Endodermal cell (in vitro differentiated cells): ENCODE results near the gene ADRA2B. TPM values are rescaled to one million over a fixed set of nuclear protein-coding genes. Genes with fewer than 3 reads are reported as not detected.

Experiments used
- DNase-seq: peaks from one replicate; pipeline ENCODE4 v3.0.0-alpha.2; 2017
- H3K27ac ChIP-seq: 2 replicates; pipeline ENCODE4 v1.5.1; 2013; ENCODE audit warnings: mild to moderate bottlenecking, low read depth, low read length, moderate library complexity
- H3K27me3 ChIP-seq: 2 replicates; pipeline ENCODE4 v1.6.1; 2013; ENCODE audit warnings: mild to moderate bottlenecking, low read length, moderate library complexity; ENCODE audit not compliant: insufficient read depth, control insufficient read depth, poor library complexity, severe bottlenecking
- H3K36me3 ChIP-seq: 2 replicates; pipeline ENCODE4 v1.7.0; 2013; ENCODE audit warnings: mild to moderate bottlenecking, low read length, moderate library complexity; ENCODE audit not compliant: control insufficient read depth, insufficient read depth
- H3K4me1 ChIP-seq: one replicate; pipeline ENCODE4 v1.7.0; 2013; ENCODE audit warnings: low read length; ENCODE audit not compliant: control insufficient read depth, insufficient read depth
- H3K4me3 ChIP-seq: 2 replicates; pipeline ENCODE4 v1.5.1; 2013; ENCODE audit warnings: mild to moderate bottlenecking, low read length, moderate library complexity
- H3K9ac ChIP-seq: 2 replicates; pipeline ENCODE4 v1.6.1; 2013; ENCODE audit warnings: mild to moderate bottlenecking, low read length, moderate library complexity; ENCODE audit not compliant: poor library complexity, severe bottlenecking; ENCODE audit errors: extremely low read depth
- H3K9me3 ChIP-seq: 2 replicates; pipeline ENCODE4 v1.6.1; 2013; ENCODE audit warnings: mild to moderate bottlenecking, low read length, moderate library complexity; ENCODE audit not compliant: control insufficient read depth
- H3K27ac Mint-ChIP-seq: 2 replicates; pipeline ENCODE4 v1.8.0; 2020; ENCODE audit warnings: mixed read lengths
- H3K27me3 Mint-ChIP-seq: 2 replicates; pipeline ENCODE4 v1.8.0; 2021; ENCODE audit warnings: mild to moderate bottlenecking, mixed read lengths; ENCODE audit not compliant: insufficient read depth
- H3K36me3 Mint-ChIP-seq: 2 replicates; pipeline ENCODE4 v1.8.0; 2020; ENCODE audit warnings: low read depth, mixed read lengths
- H3K4me1 Mint-ChIP-seq: 2 replicates; pipeline ENCODE4 v1.8.0; 2020; ENCODE audit warnings: mixed read lengths
- H3K4me3 Mint-ChIP-seq: 2 replicates; pipeline ENCODE4 v1.8.0; 2020; ENCODE audit warnings: mild to moderate bottlenecking, moderate library complexity, mixed read lengths
- H3K9me3 Mint-ChIP-seq: 2 replicates; pipeline ENCODE4 v1.8.0; 2020; ENCODE audit warnings: mild to moderate bottlenecking, mixed read lengths
- WGBS, 2 experiments: methylation state at CpG; one replicate each; pipeline versions ENCODE4 v1.1.5 to v1.1.7; 2013; ENCODE audit warnings: missing lambda C conversion rate in 2 of 2, mixed read lengths in 1 of 2; ENCODE audit not compliant: insufficient coverage in 1 of 2, insufficient read length in 1 of 2; 5-methylcytosine and 5-hydroxymethylcytosine counted together
- total RNA-seq, 2 donors: library from RNA; stranded (reverse); fragmentation: NEBNext Ultra II Directional in 1 of 2; extraction: Animal tissue kit (Norgen Biotek cat#: 25700) in 1 of 2; gene quantifications; 2 replicates in 1 of 2; 3 replicates in 1 of 2; pipeline ENCODE4 v1.2.1, GENCODE V29; 2021
- TF ChIP-seq, protein P1 (sequence below): fragments of 200-600 bp; sonication (generic); conservative IDR thresholded peaks from 2 replicates; pipeline ENCODE4 v1.5.0; 2021; ENCODE audit warnings: antibody characterized with exemption, mild to moderate bottlenecking

The ADRA2B gene
- total RNA-seq, 2 donors from 2014 or later, result 2.4 to 3.8 TPM

DNA sequence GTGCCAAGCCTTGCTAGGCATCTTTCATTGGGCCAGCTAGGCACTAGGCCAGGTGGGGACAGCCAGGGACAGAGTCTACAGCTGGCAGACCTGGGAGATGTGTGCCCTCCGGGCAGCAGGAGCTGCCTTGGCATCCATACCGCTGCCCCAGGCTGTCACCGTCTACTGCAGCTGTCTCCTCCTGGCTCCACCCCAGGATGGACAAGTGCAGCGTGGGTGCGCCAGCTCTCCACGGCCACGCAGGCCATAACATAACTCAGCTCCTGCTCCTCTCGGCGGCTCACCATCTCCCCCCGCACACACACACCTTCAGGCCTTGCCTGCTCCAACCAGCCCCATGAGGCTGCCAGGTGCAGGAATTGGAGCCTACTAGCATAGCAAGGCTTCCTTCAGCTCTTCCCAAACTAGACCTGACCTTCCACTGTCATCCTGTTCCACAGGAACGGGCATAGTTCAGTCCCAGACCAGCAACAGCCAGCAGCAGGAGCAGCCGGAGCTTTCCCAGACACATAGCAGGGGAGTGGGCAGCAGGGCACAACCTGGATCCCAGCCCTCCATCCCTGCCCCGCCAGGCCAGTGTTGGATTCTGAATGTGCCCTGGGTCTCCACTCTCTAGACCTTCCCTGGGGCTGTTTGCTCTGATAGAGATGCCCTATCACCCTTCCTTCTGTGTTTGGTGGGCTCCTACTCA lies 2.5 kb upstream of the ADRA2B start:
- Mint-ChIP-seq H3K9me3 (peaks cover 3% of the 10 kb centered on the region), H3K4me3 (no peak overlapping the region), H3K27ac (no peak overlapping the region), H3K36me3 (no peaks in the 10 kb centered on the region), H3K27me3 (peaks cover 70% of the 10 kb centered on the region), H3K4me1 (no peaks in the 10 kb centered on the region)
- 90 to 92% methylated on average over 12 to 13 of the region's 13 CpGs for WGBS, 2 experiments
- TF ChIP-seq, protein P1, sequence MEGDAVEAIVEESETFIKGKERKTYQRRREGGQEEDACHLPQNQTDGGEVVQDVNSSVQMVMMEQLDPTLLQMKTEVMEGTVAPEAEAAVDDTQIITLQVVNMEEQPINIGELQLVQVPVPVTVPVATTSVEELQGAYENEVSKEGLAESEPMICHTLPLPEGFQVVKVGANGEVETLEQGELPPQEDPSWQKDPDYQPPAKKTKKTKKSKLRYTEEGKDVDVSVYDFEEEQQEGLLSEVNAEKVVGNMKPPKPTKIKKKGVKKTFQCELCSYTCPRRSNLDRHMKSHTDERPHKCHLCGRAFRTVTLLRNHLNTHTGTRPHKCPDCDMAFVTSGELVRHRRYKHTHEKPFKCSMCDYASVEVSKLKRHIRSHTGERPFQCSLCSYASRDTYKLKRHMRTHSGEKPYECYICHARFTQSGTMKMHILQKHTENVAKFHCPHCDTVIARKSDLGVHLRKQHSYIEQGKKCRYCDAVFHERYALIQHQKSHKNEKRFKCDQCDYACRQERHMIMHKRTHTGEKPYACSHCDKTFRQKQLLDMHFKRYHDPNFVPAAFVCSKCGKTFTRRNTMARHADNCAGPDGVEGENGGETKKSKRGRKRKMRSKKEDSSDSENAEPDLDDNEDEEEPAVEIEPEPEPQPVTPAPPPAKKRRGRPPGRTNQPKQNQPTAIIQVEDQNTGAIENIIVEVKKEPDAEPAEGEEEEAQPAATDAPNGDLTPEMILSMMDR, result no peak
- H3K27ac ChIP-seq, result no peak overlapping the region
- H3K9ac ChIP-seq, result no peak overlapping the region
- no peaks in the 10 kb centered on the region for H3K4me1 ChIP-seq
- H3K27me3 ChIP-seq, result peaks cover 55% of the 10 kb centered on the region
- no peak for DNase-seq
- H3K9me3 ChIP-seq, result no peaks in the 10 kb centered on the region
- H3K4me3 ChIP-seq, result no peak overlapping the region
- no peaks in the 10 kb centered on the region for H3K36me3 ChIP-seq

DNA sequence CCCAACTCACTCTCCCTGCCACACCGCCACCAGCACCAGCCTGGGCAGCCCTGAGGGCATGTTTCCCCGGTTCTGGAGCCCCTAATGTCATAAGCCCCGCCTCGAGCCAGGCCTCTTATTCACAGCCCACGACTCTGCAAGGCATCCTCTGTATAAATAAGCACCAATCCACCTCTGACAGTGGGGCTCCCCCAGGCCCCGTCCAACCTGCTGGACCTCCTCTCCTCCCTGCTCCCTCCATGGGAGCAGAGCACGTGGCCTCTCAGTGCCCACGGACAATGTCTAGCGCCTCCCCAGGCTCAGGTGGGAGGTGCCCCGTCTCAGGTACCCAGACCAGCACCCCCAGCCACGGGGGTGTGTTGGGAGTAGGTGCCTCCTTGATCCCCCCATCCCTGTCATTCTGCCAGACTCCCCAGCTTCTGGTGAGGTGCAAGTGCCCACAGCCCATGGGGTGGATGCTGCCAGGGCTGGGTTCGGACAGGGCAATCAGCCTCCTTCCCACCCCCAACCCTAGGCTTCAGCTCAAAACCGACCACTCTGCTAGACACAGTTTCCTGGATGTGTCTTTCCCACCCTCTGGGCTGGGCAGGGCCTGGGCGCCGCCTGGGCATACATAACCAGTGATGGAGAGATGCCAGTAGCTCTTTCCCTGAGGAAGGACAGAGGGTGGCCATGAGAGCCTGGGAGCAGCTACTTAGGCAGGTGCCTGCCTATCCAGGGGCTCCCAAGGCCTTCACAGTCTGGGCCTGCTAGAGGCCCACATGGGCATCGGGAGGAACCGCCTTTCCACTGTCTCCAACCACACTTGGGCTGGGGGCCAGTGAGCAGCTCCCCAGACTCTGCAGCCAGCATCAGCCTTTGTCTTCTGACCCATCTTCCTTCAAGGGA lies 1.6 kb upstream of the ADRA2B start:
- H3K36me3 Mint-ChIP-seq, result no peaks in the 10 kb centered on the region
- H3K9me3 Mint-ChIP-seq, result peaks cover 3% of the 10 kb centered on the region
- H3K4me1 Mint-ChIP-seq, result no peaks in the 10 kb centered on the region
- H3K27me3 ChIP-seq, result peaks cover 55% of the 10 kb centered on the region
- WGBS, 2 experiments, result 72 to 76% methylated on average over 5 to 17 of the region's 17 CpGs
- no peaks in the 10 kb centered on the region for H3K9me3 ChIP-seq
- H3K9ac ChIP-seq, result no peak overlapping the region
- peaks cover 75% of the 10 kb centered on the region for H3K27me3 Mint-ChIP-seq
- H3K4me3 ChIP-seq, result no peak overlapping the region
- peak overlapping the region; percentile 29 for H3K4me3 Mint-ChIP-seq
- TF ChIP-seq, protein P1, result peak; percentile 44
- no peaks in the 10 kb centered on the region for H3K36me3 ChIP-seq
- no peak for DNase-seq
- no peak overlapping the region for H3K27ac ChIP-seq
- H3K4me1 ChIP-seq, result no peaks in the 10 kb centered on the region
- no peak overlapping the region for H3K27ac Mint-ChIP-seq

DNA sequence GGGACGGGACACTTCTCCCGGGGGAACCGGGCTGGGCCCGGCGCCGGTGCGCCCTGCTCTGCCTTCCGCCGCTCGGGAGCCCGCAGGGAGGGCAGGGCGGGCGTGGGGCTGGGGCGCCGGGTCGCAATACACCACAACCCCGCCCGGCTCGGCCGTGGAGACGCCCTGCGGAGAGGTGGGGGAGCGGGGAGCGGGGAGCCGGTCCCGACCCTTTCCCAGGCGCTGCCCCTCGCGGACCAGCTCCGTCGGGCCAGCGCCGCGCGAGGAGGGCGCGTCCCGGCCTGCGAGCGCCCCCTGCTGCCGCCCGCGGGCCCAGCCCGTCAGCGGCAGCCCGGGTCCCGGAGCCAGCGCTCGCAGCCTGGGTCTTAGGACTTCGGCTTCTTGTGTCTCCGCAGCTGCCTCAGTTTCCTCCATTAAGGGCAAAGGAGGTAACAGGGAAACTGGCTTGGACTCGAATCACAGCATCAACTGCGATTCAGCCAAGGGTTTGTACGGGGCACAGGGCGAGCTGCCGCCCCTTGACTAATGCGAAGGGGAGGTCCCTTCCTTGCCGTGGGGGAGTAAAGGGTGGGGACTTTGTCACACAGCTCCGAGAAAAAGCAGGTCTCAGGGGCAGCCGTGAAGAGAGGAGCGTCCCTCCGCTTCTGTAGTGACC lies 635 bp upstream of the ADRA2B start:
- Histone ChIP-seq H3K9ac (no peak overlapping the region), H3K36me3 (no peaks in the 10 kb centered on the region), H3K4me3 (peak overlapping the region; percentile 66), H3K27me3 (peaks cover 55% of the 10 kb centered on the region), H3K9me3 (no peaks in the 10 kb centered on the region), H3K4me1 (no peaks in the 10 kb centered on the region), H3K27ac (no peak overlapping the region)
- peaks cover 75% of the 10 kb centered on the region for H3K27me3 Mint-ChIP-seq
- peak; percentile 87 for DNase-seq
- 0 to 4% methylated on average over 10 to 62 of the region's 62 CpGs for WGBS, 2 experiments
- no peaks in the 10 kb centered on the region for H3K36me3 Mint-ChIP-seq
- no peak overlapping the region for H3K27ac Mint-ChIP-seq
- TF ChIP-seq, protein P1, result peak; percentile 97
- H3K4me1 Mint-ChIP-seq, result no peaks in the 10 kb centered on the region
- H3K9me3 Mint-ChIP-seq, result peaks cover 3% of the 10 kb centered on the region
- peak overlapping the region; percentile 29 for H3K4me3 Mint-ChIP-seq
